Neural crest cell (in vitro differentiated cells): ENCODE measurements around the gene ARMC8. TPM values are rescaled to one million over a fixed set of nuclear protein-coding genes. Genes with fewer than 3 reads are reported as not detected.

ENCODE experiments used
- DNase-seq: peaks from one replicate; pipeline ENCODE4 v3.0.0; 2021; ENCODE audit warnings: low read depth, mixed read lengths, low spot score
- H3K27ac Mint-ChIP-seq: one replicate; pipeline ENCODE4 v1.8.0; 2021; ENCODE audit warnings: mild to moderate bottlenecking, mixed read lengths; ENCODE audit not compliant: unreplicated experiment
- H3K27me3 Mint-ChIP-seq: 2 replicates; pipeline ENCODE4 v1.8.0; 2021; ENCODE audit warnings: low read depth, mild to moderate bottlenecking, mixed read lengths
- H3K36me3 Mint-ChIP-seq: 2 replicates; pipeline ENCODE4 v1.8.0; 2021; ENCODE audit warnings: low read depth, mild to moderate bottlenecking, mixed read lengths
- H3K4me1 Mint-ChIP-seq: 2 replicates; pipeline ENCODE4 v1.8.0; 2021; ENCODE audit warnings: mixed read lengths
- H3K4me3 Mint-ChIP-seq: one replicate; pipeline ENCODE4 v1.8.0; 2021; ENCODE audit warnings: mild to moderate bottlenecking, mixed read lengths
- H3K9me3 Mint-ChIP-seq: 2 replicates; pipeline ENCODE4 v1.8.0; 2021; ENCODE audit warnings: mixed read lengths
- total RNA-seq: library from RNA; stranded (reverse); gene quantifications from 2 replicates; pipeline ENCODE4 v1.2.1, GENCODE V29; 2021
- TF ChIP-seq, protein P1 (sequence below): fragments of 200-600 bp; sonication (generic); conservative IDR thresholded peaks from 2 replicates; pipeline ENCODE4 v1.5.0; 2021; ENCODE audit warnings: antibody characterized with exemption, mild to moderate bottlenecking

Gene ARMC8
- total RNA-seq, 1 donor from 2014 or later: 40.0 TPM

- Mint-ChIP-seq H3K4me3 (peak within 1 kb of the TSS; percentile 99), H3K27ac (peak within 1 kb of the TSS; percentile 99), H3K36me3 (no peaks in the 10 kb centered on the region), H3K9me3 (no peaks in the 10 kb centered on the region), H3K4me1 (peaks cover 32% of the 10 kb centered on the region), H3K27me3 (peaks cover 20% of the 10 kb centered on the region)
- TF ChIP-seq, protein P1, sequence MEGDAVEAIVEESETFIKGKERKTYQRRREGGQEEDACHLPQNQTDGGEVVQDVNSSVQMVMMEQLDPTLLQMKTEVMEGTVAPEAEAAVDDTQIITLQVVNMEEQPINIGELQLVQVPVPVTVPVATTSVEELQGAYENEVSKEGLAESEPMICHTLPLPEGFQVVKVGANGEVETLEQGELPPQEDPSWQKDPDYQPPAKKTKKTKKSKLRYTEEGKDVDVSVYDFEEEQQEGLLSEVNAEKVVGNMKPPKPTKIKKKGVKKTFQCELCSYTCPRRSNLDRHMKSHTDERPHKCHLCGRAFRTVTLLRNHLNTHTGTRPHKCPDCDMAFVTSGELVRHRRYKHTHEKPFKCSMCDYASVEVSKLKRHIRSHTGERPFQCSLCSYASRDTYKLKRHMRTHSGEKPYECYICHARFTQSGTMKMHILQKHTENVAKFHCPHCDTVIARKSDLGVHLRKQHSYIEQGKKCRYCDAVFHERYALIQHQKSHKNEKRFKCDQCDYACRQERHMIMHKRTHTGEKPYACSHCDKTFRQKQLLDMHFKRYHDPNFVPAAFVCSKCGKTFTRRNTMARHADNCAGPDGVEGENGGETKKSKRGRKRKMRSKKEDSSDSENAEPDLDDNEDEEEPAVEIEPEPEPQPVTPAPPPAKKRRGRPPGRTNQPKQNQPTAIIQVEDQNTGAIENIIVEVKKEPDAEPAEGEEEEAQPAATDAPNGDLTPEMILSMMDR: no peak
- peak; percentile 76 for DNase-seq
Measured at GRCh38 chr3:138174421-138175131, 12.5 kb upstream of the ARMC8 start, which contains the start of gene DBR1. TSS of gene DBR1 (minus strand) at chr3:138174921. CDS start at chr3:138174795, 126 bp downstream.

GRCh38 chr3:138180375-138181029, 6.6 kb upstream of the ARMC8 start:
- no peaks in the 10 kb centered on the region for H3K4me1 Mint-ChIP-seq
- peaks cover 73% of the 10 kb centered on the region for H3K27me3 Mint-ChIP-seq
- no peaks in the 10 kb centered on the region for H3K36me3 Mint-ChIP-seq
- TF ChIP-seq, protein P1: peak; percentile 59
- no peak for DNase-seq
- no peak overlapping the region for H3K27ac Mint-ChIP-seq
- no peaks in the 10 kb centered on the region for H3K9me3 Mint-ChIP-seq
- no peak overlapping the region for H3K4me3 Mint-ChIP-seq

GRCh38 chr3:138184994-138185393, 2.1 kb upstream of the ARMC8 start:
- TF ChIP-seq, protein P1: no peak
- DNase-seq: no peak
- no peaks in the 10 kb centered on the region for H3K9me3 Mint-ChIP-seq
- peaks cover 33% of the 10 kb centered on the region for H3K4me1 Mint-ChIP-seq
- peaks cover 64% of the 10 kb centered on the region for H3K27me3 Mint-ChIP-seq
- H3K36me3 Mint-ChIP-seq: no peaks in the 10 kb centered on the region
- peak overlapping the region; percentile 98 for H3K4me3 Mint-ChIP-seq
- no peak overlapping the region for H3K27ac Mint-ChIP-seq

- peaks cover 34% of the 10 kb centered on the region for H3K4me1 Mint-ChIP-seq
- H3K27ac Mint-ChIP-seq: no peak overlapping the region
- no peak for DNase-seq
- no peaks in the 10 kb centered on the region for H3K9me3 Mint-ChIP-seq
- peak overlapping the region; percentile 98 for H3K4me3 Mint-ChIP-seq
- no peaks in the 10 kb centered on the region for H3K36me3 Mint-ChIP-seq
- peaks cover 51% of the 10 kb centered on the region for H3K27me3 Mint-ChIP-seq
- TF ChIP-seq, protein P1: no peak
Measured at GRCh38 chr3:138186221-138186620, 880 bp upstream of the ARMC8 start.

- DNase-seq: peak; percentile 76
- TF ChIP-seq, protein P1: no peak
- peak overlapping the region; percentile 100 for H3K27ac Mint-ChIP-seq
- peaks cover 4% of the 10 kb centered on the region for H3K9me3 Mint-ChIP-seq
- H3K27me3 Mint-ChIP-seq: peaks cover 46% of the 10 kb centered on the region
- peak overlapping the region; percentile 98 for H3K4me3 Mint-ChIP-seq
- peaks cover 38% of the 10 kb centered on the region for H3K4me1 Mint-ChIP-seq
- peaks cover 6% of the 10 kb centered on the region for H3K36me3 Mint-ChIP-seq
Measured at GRCh38 chr3:138186803-138187295, 252 bp upstream of the ARMC8 start.
